Measurements from ENCODE around the gene SLC10A3. TPM values are rescaled to one million over a fixed set of nuclear protein-coding genes. Genes with fewer than 3 reads are reported as not detected.

The SLC10A3 gene
- total and polyA plus RNA-seq, 2 donors from 2014 or later: 19.0 to 27.3 TPM

DNA sequence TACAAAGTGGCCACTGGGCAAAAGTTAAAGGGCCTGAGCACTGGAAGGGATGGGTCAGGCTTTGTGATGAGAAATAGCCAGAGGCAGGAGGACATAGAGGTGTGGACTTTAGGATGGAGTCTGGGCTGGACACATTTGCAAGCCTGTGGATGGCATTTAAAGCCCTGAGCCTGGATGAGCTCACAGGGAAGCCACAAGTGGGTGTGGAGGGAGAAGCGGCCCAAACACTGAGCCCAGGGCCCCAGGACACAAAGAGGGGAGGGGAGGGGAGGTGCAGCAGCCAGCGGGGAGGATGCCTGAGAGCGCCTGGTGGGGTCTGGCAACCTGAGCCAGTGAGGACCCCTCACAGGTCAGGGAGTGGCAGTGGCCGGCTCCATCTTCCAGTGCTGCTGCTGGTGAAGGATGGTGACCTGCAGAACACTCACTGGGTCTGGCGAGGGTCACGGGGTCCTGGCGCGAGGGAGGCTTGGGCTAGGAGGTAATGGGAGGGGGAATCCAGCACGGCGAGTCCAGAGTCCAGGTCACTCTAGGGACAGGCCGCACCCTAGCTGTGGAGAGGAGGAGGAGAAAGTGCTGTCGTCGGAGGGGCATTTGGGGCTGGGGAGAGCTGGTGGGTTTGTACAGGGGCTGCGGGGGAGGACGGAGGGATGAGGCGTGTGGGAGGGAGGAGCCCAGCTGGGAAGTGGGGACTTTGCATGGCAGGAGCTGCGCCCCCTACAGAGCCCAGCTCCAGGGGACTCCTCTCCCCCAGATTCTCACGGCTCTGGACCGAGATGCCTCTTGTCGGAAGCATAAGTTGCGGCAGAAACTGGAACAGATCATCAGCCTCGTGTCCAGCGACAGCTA, 18.4 kb downstream of the SLC10A3 start:
- Histone ChIP-seq H3K4me3 (ENCODE audit: low read length in 3 of 3) (no peak overlapping the region), H3K27ac (ENCODE audit: low read depth in 2 of 2, low read length in 2 of 2) (no peak overlapping the region), H3K4me1 (ENCODE audit: control insufficient read depth in 2 of 3, insufficient read depth in 2 of 3, low read depth in 1 of 3, low read length in 3 of 3) (no peaks in the 10 kb centered on the region), H3K9ac (ENCODE audit: low read length in 3 of 3) (no peak overlapping the region), H3K27me3 (ENCODE audit: control insufficient read depth, insufficient read depth, low read length) (no peaks in the 10 kb centered on the region), H3K9me3 (ENCODE audit: control insufficient read depth in 2 of 3, insufficient read depth in 1 of 3, low read length in 3 of 3) (no peaks in the 10 kb centered on the region), H3K36me3 (ENCODE audit: control insufficient read depth in 2 of 3, insufficient read depth in 3 of 3, low read length in 3 of 3) (no peaks in the 10 kb centered on the region)
- intact Hi-C loops (cut with DNase I): no loop called here
- FAIRE-seq: no peak
- TF ChIP-seq CTCF (IDR thresholded peaks at IDR 0.05; ENCODE audit: borderline replicate concordance, extremely low read depth, insufficient read depth): no peak
- DNase-seq: peak in 1 of 5 donors; percentile 65

DNA sequence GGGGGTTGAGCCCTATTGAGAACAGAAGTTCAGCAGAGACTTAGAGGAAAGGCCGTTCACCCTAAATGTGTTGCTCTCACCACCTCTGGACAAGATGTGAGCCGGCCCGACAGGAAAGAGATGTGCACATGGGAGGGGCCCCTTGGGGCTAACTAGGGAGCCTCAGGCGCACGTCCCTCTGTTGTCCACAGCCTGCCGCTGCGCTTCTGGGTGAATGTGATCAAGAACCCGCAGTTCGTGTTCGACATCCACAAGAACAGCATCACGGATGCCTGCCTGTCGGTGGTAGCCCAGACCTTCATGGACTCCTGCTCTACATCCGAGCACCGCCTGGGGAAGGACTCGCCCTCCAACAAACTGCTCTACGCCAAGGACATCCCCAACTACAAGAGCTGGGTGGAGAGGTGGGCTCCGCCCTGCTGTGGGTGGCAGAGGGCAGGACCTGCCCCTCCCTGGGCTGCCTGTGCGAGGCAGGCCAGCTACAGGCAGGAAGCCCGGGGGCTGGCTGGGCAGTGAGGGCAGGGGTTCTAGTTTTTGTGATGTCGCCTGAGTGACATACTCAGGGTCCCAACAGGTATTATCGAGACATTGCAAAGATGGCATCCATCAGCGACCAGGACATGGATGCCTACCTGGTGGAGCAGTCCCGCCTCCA, 19.4 kb downstream of the SLC10A3 start:
- FAIRE-seq: no peak
- H3K36me3 ChIP-seq (ENCODE audit: control insufficient read depth in 2 of 3, insufficient read depth in 3 of 3, low read length in 3 of 3): no peaks in the 10 kb centered on the region

DNA sequence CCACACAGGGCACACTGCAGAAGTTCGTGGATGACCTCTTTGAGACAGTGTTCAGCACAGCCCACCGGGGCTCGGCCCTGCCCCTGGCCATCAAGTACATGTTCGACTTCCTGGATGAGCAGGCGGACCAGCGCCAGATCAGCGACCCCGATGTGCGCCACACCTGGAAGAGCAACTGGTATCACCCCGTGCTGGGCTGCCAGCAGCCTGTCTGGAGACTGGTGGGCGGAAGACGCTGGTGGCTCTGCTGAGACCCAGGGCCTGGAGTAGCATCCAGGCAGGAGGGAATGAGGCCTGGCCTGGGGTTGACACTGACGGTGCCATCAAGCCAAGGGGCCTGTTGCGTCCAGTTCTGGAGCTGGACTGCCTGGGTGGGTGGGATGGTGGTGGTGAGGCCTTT, 20.0 kb downstream of the SLC10A3 start:
- TF ChIP-seq CTCF (IDR thresholded peaks at IDR 0.05; ENCODE audit: borderline replicate concordance, extremely low read depth, insufficient read depth): no peak
- DNase-seq: no peak
- intact Hi-C loops (cut with DNase I): no loop called here
- Histone ChIP-seq H3K4me1 (ENCODE audit: control insufficient read depth in 2 of 3, insufficient read depth in 2 of 3, low read depth in 1 of 3, low read length in 3 of 3) (no peaks in the 10 kb centered on the region), H3K4me3 (ENCODE audit: low read length in 3 of 3) (no peak overlapping the region), H3K36me3 (ENCODE audit: control insufficient read depth in 2 of 3, insufficient read depth in 3 of 3, low read length in 3 of 3) (no peaks in the 10 kb centered on the region), H3K9me3 (ENCODE audit: control insufficient read depth in 2 of 3, insufficient read depth in 1 of 3, low read length in 3 of 3) (no peaks in the 10 kb centered on the region), H3K9ac (ENCODE audit: low read length in 3 of 3) (no peak overlapping the region), H3K27ac (ENCODE audit: low read depth in 2 of 2, low read length in 2 of 2) (no peak overlapping the region), H3K27me3 (ENCODE audit: control insufficient read depth, insufficient read depth, low read length) (no peaks in the 10 kb centered on the region)
- no peak for FAIRE-seq

More for the DNA sequence above, 19.4 kb downstream of the SLC10A3 start:
- H3K9ac ChIP-seq (ENCODE audit: low read length in 3 of 3): no peak overlapping the region
- no peak overlapping the region for H3K27ac ChIP-seq (ENCODE audit: low read depth in 2 of 2, low read length in 2 of 2)
- no peaks in the 10 kb centered on the region for H3K4me1 ChIP-seq (ENCODE audit: control insufficient read depth in 2 of 3, insufficient read depth in 2 of 3, low read depth in 1 of 3, low read length in 3 of 3)
- TF ChIP-seq CTCF (IDR thresholded peaks at IDR 0.05; ENCODE audit: borderline replicate concordance, extremely low read depth, insufficient read depth): no peak
- H3K9me3 ChIP-seq (ENCODE audit: control insufficient read depth in 2 of 3, insufficient read depth in 1 of 3, low read length in 3 of 3): no peaks in the 10 kb centered on the region
- H3K4me3 ChIP-seq (ENCODE audit: low read length in 3 of 3): no peak overlapping the region
- H3K27me3 ChIP-seq (ENCODE audit: control insufficient read depth, insufficient read depth, low read length): no peaks in the 10 kb centered on the region
- no peak for DNase-seq
- intact Hi-C loops (cut with DNase I): no loop called here
